Activated naive CD4-positive, alpha-beta T cell treated with anti-CD3 and anti-CD28 coated beads for 36 hours (primary cell): Measurements from ENCODE around the gene EDEM3. TPM values are rescaled to one million over a fixed set of nuclear protein-coding genes. Genes with fewer than 3 reads are reported as not detected.

ENCODE experiments used
- CTCF ChIA-PET: fragments of 350-600 bp; sonication (Branson Sonifier 250); formaldehyde crosslinking; loops from one replicate; lab custom pipeline; 2021; ENCODE audit warnings: antibody characterized with exemption; lab: Charles Lee
- DNase-seq: peaks from one replicate; pipeline ENCODE4 v3.0.0-alpha.2; 2020
- H3K27ac Mint-ChIP-seq: one replicate; pipeline ENCODE4 v1.8.0; 2021; ENCODE audit warnings: mild to moderate bottlenecking, mixed read lengths
- H3K27me3 Mint-ChIP-seq: one replicate; pipeline ENCODE4 v1.8.0; 2021; ENCODE audit warnings: low read depth, mixed read lengths
- H3K36me3 Mint-ChIP-seq: one replicate; pipeline ENCODE4 v1.8.0; 2021; ENCODE audit warnings: low read depth, mixed read lengths
- H3K4me1 Mint-ChIP-seq: one replicate; pipeline ENCODE4 v1.8.0; 2021; ENCODE audit warnings: low read depth, mixed read lengths
- H3K4me3 Mint-ChIP-seq: one replicate; pipeline ENCODE4 v1.8.0; 2021; ENCODE audit warnings: mild to moderate bottlenecking, moderate library complexity, mixed read lengths
- H3K9me3 Mint-ChIP-seq: one replicate; pipeline ENCODE4 v1.8.0; 2021; ENCODE audit warnings: mixed read lengths
- intact Hi-C: fragments of 100-400 bp; cut with micrococcal nuclease; formaldehyde crosslinking; loops from one replicate; pipeline ENCODE4 v1.15.1; 2023
- total RNA-seq, 2 experiments: library from RNA; stranded (reverse); gene quantifications; one replicate each; pipeline ENCODE4 v1.2.3, GENCODE V29; 2021

EDEM3 gene
- total RNA-seq, 2 experiments from 2014 or later: 9.9 to 10.5 TPM

GRCh38 chr1:184644771-184645170 is 109.9 kb downstream of the EDEM3 start:
- Mint-ChIP-seq H3K36me3 (no peaks in the 10 kb centered on the region), H3K27me3 (peaks cover 16% of the 10 kb centered on the region), H3K4me1 (no peaks in the 10 kb centered on the region), H3K27ac (no peak overlapping the region), H3K9me3 (peaks cover 5% of the 10 kb centered on the region), H3K4me3 (no peak overlapping the region)
- no peak for DNase-seq
- intact Hi-C loops: no loop called here
- CTCF ChIA-PET: no interaction called here

GRCh38 chr1:184643661-184644060 is 111.0 kb downstream of the EDEM3 start:
- DNase-seq: no peak
- Mint-ChIP-seq H3K27me3 (peaks cover 12% of the 10 kb centered on the region), H3K36me3 (no peaks in the 10 kb centered on the region), H3K9me3 (no peaks in the 10 kb centered on the region), H3K4me3 (no peak overlapping the region), H3K4me1 (no peaks in the 10 kb centered on the region), H3K27ac (no peak overlapping the region)
- CTCF ChIA-PET: no interaction called here
- intact Hi-C loops: no loop called here

GRCh38 chr1:184641894-184642293 is 112.8 kb downstream of the EDEM3 start:
- Mint-ChIP-seq H3K27me3 (peaks cover 12% of the 10 kb centered on the region), H3K4me1 (no peaks in the 10 kb centered on the region), H3K36me3 (no peaks in the 10 kb centered on the region), H3K27ac (no peak overlapping the region), H3K9me3 (no peaks in the 10 kb centered on the region), H3K4me3 (no peak overlapping the region)
- intact Hi-C loops: no loop called here
- DNase-seq: no peak
- CTCF ChIA-PET: no interaction called here

- Mint-ChIP-seq H3K4me3 (no peak overlapping the region), H3K27me3 (peaks cover 12% of the 10 kb centered on the region), H3K4me1 (no peaks in the 10 kb centered on the region), H3K27ac (no peak overlapping the region), H3K36me3 (no peaks in the 10 kb centered on the region), H3K9me3 (no peaks in the 10 kb centered on the region)
- intact Hi-C loops: no loop called here
- CTCF ChIA-PET: no interaction called here
- DNase-seq: no peak
Measured at GRCh38 chr1:184640505-184640904, 114.2 kb downstream of the EDEM3 start.

Other genes starting within 250 kb of the EDEM3 start
- 1 to 10 TPM; 4.2 to 4.5 TPM for gene NIBAN1, start 219.7 kb upstream of the EDEM3 start, total RNA-seq